Kidney epithelial cell (primary cell): ENCODE data around the gene PDIA5. TPM values are rescaled to one million over a fixed set of nuclear protein-coding genes. Genes with fewer than 3 reads are reported as not detected.
A peak's percentile ranks its signal among the peaks of the same experiment; 100 is the strongest.

Experiments used
- DNase-seq: peaks from one replicate; pipeline ENCODE4 v3.0.0-alpha.2; 2010; ENCODE audit warnings: low read depth
- H3K27me3 ChIP-seq: 2 replicates; pipeline ENCODE4 v1.6.0; 2011; ENCODE audit warnings: low read length; ENCODE audit not compliant: control insufficient read depth, insufficient read depth
- H3K36me3 ChIP-seq: 2 replicates; pipeline ENCODE4 v1.5.1; 2011; ENCODE audit warnings: low read length; ENCODE audit not compliant: control insufficient read depth, insufficient read depth
- H3K4me3 ChIP-seq: 2 replicates; pipeline ENCODE4 v1.5.1; 2011; ENCODE audit warnings: low read depth, mild to moderate bottlenecking, control low read depth, low read length
- total RNA-seq: library from RNA; depleted of rRNA; stranded (reverse); fragments of >200 nt; gene quantifications from 2 replicates; pipeline ENCODE4 v1.2.3, GENCODE V29; 2015
- TF ChIP-seq, protein P1 (sequence below): IDR thresholded peaks from 2 replicates; pipeline ENCODE4 v1.5.1; 2011; ENCODE audit warnings: mild to moderate bottlenecking, moderate library complexity, low read length, control low read depth, inconsistent platforms; ENCODE audit not compliant: insufficient read depth, poor library complexity, severe bottlenecking

PDIA5 gene
- total RNA-seq, 1 donor from 2014 or later: 18.8 TPM

DNA sequence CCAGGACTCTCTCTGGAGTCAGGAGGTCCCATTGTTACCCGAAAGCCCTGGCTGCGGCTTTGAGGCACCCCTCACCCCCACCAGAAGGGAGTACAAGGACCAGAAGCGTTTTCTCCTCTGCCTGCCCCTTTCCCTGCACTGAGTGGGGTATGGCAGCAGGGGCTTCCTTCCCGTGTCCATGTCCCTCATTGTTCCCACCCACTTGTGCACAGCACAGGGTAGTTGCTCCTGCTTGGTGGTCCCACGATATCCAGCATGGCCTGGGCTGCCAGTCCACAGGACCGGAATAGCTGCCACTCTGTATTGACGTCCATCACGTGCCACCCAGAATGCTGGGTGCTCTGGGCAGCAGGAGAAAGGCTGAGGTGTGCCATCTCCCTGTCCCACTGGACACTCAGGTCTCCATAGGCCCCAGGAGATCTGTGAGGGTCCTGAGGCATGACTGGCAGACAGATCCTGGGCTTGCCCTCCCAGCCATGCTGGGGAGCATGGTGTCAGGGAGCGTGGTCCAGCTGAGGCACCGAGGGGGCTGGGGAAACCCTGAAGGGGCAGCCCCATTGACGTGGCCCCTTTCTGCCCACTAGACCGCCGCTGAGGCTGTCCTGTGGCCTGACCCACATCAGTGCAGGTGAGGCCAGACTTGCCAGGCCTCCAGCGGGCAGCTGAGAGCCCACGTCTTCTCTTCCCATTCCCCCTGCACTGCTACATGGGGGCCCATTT, 89.6 kb downstream of the PDIA5 start:
- Histone ChIP-seq H3K27me3 (no peaks in the 10 kb centered on the region), H3K36me3 (peaks cover 2% of the 10 kb centered on the region), H3K4me3 (no peak overlapping the region)
- no peak for DNase-seq
- TF ChIP-seq, protein P1, sequence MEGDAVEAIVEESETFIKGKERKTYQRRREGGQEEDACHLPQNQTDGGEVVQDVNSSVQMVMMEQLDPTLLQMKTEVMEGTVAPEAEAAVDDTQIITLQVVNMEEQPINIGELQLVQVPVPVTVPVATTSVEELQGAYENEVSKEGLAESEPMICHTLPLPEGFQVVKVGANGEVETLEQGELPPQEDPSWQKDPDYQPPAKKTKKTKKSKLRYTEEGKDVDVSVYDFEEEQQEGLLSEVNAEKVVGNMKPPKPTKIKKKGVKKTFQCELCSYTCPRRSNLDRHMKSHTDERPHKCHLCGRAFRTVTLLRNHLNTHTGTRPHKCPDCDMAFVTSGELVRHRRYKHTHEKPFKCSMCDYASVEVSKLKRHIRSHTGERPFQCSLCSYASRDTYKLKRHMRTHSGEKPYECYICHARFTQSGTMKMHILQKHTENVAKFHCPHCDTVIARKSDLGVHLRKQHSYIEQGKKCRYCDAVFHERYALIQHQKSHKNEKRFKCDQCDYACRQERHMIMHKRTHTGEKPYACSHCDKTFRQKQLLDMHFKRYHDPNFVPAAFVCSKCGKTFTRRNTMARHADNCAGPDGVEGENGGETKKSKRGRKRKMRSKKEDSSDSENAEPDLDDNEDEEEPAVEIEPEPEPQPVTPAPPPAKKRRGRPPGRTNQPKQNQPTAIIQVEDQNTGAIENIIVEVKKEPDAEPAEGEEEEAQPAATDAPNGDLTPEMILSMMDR: no peak

- TF ChIP-seq, protein P1: no peak
- H3K4me3 ChIP-seq: no peak overlapping the region
- DNase-seq: no peak
- H3K36me3 ChIP-seq: peaks cover 4% of the 10 kb centered on the region
- no peaks in the 10 kb centered on the region for H3K27me3 ChIP-seq
Measured at GRCh38 chr3:123157209-123157597, 90.4 kb downstream of the PDIA5 start.

- DNase-seq: no peak
- H3K36me3 ChIP-seq: peaks cover 4% of the 10 kb centered on the region
- no peak overlapping the region for H3K4me3 ChIP-seq
- TF ChIP-seq, protein P1: no peak
- H3K27me3 ChIP-seq: no peaks in the 10 kb centered on the region
Measured at GRCh38 chr3:123157598-123158287, 90.9 kb downstream of the PDIA5 start.

DNA sequence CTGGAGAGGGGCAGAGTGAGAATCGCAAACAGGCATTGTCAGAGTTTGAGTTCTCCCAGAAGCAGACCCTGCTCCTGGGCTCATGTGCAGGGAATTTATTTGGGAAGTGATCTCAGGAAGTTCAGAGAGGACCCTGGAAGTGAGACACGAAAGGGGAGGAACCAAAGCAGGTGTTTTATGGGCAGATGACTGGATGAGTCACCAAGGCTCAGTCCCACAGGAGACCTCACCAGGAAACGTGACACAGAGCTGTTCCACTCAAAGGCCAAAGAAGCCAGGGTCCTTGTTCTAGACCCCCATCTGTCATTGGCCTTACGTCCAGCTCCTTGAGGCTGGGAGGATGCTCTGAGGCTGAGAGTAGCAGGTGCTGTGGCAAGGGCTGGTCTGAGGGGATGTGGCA, 91.5 kb downstream of the PDIA5 start:
- Histone ChIP-seq H3K4me3 (no peak overlapping the region), H3K36me3 (peaks cover 4% of the 10 kb centered on the region), H3K27me3 (no peaks in the 10 kb centered on the region)
- peak; percentile 4 for DNase-seq
- TF ChIP-seq, protein P1: no peak

- TF ChIP-seq, protein P1: no peak
- DNase-seq: no peak
- Histone ChIP-seq H3K4me3 (no peak overlapping the region), H3K36me3 (peaks cover 4% of the 10 kb centered on the region), H3K27me3 (no peaks in the 10 kb centered on the region)
Measured at GRCh38 chr3:123158899-123159390, 92.1 kb downstream of the PDIA5 start.
